HG03378 (cell line): ENCODE measurements around the gene FGF6.
"Not testable (repeated sequence)": the region's sequence is repeated elsewhere in the genome, so short reads cannot be mapped to it uniquely, and the experiment has no call there.

ENCODE experiments used
- ATAC-seq: cut with Tn5 transposase; IDR thresholded peaks from one replicate; pipeline ENCODE4 v1.9.1; 2021; ENCODE audit warnings: mild to moderate bottlenecking, moderate library complexity; ENCODE audit not compliant: unreplicated experiment

FGF6 gene

GRCh38 chr12:4445156-4446101, at the start of gene FGF6:
Gene FGF6 (minus strand): TSS chr12:4445815. CDS start chr12:4445570, 245 bp downstream.
- no peak for ATAC-seq

DNA sequence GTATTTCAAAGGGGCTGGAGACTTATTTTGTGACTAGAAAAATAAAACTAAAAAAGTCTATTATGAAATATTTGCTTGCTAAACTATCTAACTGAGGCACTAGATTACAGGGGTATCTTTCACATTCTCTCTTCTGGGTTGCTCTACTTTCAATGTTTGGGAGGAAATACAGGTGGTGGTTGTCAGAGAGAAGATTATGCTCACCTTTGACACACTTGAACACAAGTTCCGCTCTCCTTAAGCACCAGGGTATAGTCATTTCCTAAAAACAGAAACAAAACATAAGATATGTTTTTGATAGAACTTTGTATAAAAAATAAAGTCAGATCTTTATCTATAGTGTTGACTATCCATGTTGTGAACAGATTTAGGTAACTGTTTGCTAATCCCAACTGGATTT, 45.4 kb upstream of the FGF6 start:
- no peak for ATAC-seq

DNA sequence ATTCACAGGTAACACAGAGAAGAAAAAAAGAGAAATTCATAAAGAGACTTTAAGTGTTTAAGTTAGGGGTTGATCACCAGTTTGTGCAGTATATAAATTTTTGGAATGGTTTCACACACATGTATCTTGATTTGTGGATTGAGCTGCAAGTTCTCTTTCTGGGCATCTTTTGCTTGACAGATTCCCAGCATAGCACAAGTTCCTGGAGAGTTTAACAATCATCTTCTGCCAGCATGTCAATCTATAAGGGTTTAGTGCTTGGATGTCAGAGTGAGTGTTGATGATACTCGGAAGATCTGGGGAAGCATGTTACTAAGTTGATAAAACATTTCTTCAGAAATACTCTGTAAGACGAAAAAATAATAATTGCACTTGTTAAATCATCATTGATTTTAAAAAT, 43.9 kb upstream of the FGF6 start:
- no peak for ATAC-seq

- no peak for ATAC-seq
Measured at GRCh38 chr12:4486980-4487379, 41.4 kb upstream of the FGF6 start.

DNA sequence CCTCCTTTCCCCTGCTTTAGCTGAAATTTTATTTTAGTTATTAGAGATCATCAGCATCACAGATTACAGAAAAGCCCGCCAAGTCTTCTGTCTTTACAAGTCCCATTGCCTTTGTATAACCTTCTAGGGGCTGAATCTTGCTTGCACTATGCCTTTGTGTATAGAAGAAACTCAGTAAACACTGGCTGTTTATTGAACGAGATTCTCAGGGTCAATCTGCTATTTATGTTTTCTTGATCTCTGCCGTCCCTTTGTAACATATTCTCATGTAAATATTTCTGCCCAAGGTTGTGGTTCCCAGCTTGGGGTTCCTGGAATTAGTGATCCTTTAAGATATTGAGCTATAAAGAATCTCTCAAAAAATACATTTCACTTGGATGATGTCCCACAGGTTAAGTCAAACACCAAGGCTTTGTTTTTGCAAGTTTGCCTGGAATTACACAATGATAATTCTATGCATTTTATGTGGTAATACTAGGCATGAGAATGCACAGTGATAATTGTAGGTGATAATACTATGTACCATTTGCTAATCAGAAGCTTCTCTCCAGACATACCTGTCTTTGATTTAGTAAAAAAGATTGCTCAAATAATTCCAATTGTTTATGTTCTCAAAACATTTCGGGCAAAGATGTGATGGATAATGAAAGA, 40.6 kb upstream of the FGF6 start:
- no peak for ATAC-seq

DNA sequence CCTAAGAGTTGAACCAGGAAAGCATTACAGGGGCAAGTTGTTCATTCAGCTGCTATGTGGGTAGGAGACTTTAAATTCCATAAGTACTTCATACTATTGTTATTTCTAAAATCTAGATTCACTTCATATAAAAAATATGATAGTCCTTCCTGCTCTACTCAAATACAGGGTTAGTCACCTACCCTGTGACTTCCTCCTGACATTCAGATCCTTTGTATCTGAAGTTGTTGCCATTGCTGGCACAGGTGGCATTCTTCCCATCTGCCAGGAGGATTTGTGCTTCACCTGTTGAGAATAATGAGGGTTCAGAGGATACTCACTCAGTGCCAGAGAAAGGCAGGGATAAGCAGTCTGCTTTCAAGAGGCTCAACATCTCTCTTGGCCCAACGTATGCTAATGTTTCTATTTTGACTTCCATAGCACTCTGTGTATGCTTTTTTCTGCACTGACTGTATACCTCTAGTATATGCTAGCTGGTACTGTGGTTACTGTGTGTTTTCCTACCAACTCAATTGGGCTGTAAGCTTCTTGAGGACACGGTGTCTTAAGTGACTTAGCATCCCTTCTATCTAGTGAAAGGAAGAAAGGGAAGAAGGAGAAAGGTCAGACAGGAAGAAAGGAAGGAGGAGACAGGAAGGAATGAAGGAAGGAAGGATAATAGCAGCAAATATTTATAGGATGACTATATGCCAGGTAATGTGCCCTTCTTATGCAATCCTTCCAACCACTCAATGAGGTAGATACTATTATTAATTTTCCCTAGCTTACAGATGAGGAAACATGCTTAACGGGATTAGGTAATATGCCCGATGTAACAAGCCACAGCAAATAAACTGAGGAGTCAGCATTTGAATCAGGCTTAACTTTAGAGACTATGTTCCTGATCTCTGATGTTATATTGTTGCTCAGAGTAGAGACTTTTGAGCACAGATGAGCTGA, 38.5 kb upstream of the FGF6 start:
- no peak for ATAC-seq

DNA sequence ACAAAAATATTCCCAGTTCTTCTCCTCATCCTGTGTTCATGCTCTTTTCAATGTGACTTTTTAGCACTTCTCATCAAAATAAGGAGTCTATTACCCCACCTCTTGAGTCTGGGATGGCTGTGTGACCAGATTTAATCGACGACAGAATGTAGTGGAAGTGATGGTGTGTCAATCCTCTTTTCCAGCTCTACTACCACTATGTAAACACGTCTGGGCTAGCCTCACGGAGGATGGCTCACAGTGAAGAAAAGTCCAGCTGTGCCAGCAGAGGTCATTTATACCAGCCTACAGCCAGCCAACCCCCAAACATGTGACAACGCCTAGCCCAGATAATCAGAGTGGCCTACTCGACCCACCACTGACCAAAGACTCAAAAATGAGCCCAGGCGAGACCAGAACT, 37.3 kb upstream of the FGF6 start:
- no peak for ATAC-seq

DNA sequence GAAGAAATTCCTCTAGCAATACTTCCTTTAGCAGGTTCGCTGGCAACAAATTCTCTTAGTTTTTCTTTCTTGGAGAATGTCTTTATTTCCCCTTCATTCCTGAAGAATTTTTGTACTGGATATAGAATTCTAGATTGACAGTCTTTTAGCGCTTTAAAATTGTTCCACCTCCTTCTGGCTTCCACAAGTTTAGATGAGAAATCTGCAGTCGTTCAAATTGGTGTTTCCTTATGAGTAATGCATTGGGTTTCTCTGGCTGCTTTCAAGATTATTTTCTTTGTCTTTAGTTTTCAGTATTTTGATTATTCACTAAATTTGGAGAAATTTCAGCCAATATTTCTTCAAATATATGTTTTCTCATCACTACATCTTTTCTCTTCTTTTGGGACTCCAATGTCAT, 33.3 kb upstream of the FGF6 start:
- no peak for ATAC-seq

- no peak for ATAC-seq
Measured at GRCh38 chr12:4477129-4477528, 31.5 kb upstream of the FGF6 start.

DNA sequence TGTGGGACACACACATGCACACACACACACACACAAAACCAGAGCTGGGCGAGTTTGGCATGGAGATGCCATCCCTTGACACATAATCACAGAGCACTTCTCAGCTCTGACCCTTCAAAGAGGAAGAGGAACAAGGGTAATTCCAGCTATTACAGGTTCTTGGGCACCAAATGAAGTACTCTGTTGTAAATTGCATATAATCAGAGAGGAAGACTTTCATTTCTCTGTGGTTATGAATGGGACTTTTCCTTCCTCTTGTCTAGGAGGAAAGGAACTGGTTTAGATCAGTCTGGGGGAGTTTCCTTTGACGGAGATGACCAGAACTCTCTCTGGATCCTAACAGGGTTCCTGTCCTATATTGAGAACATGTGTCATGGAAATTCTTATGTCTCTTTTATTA, 26.4 kb upstream of the FGF6 start:
- ATAC-seq = no peak

- ATAC-seq = no peak
Measured at GRCh38 chr12:4471256-4471655, 25.6 kb upstream of the FGF6 start.

DNA sequence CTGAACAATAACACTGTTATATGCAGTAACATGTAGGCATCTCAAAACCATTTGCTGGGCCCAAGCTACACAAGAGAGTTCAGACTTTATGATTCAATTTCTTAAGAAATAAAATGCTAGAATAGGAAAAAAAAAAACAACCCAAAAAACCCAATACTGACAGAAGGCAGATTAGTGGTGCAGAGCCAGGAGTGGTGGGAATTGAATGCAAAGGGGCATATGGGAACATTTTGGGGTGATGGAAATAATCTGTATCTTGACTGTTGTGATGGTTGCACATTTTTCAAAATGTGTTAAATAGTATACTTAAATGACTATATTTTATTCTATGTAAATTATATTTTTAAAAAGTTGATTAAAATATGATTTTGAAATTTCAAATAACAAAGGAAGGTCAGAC, 23.4 kb upstream of the FGF6 start:
- ATAC-seq = no peak

GRCh38 chr12:4460761-4461160, 15.1 kb upstream of the FGF6 start:
- ATAC-seq = no peak

DNA sequence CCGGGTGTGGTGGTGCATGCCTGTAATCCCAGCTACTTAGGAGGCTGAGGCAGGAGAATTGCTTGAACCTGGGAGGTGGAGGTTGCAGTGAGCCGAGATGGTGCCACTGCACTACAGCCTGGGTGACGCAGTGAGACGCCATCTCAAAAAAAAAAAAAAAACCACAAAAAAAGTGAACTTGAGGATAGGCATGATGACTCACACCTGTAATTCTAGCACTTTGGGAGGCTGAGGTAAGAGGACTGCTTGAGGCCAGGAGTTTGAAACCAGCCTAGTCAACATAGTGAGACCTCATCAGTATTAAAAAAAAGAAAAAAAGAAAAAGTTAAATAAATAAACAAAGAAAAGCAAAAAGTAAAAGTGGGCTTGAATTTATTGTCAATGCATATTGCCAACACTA, 10.2 kb upstream of the FGF6 start:
- ATAC-seq = not testable (repeated sequence)

DNA sequence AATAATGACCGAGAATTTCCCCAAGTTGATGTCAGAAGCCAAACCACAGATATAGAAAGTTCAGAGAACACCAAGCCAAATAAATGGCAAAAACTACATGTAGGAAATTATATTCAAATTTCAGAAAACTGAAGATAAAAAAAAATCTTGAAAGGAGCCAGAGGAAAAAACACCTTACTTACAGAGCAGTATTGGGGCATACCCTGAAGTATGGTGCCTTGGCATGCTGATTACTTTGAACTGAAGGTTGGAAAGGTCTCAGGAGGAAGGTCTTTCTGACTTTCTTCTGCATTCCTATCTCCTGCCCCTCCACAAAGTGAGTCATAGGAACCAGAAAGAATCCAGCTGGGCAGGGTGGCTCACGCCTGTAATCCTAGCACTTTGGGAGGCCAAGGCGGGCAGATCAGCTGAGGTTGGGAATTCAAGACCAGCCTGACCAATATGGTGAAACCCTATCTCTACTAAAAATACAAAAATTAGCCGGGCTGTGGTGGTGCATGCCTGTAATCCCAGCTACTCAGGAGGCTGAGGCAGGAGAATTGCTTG, 8.8 kb upstream of the FGF6 start:
- no peak for ATAC-seq

GRCh38 chr12:4451694-4452093, 6.1 kb upstream of the FGF6 start:
- ATAC-seq = no peak

- no peak for ATAC-seq
Measured at GRCh38 chr12:4450551-4451112, 5.0 kb upstream of the FGF6 start.

DNA sequence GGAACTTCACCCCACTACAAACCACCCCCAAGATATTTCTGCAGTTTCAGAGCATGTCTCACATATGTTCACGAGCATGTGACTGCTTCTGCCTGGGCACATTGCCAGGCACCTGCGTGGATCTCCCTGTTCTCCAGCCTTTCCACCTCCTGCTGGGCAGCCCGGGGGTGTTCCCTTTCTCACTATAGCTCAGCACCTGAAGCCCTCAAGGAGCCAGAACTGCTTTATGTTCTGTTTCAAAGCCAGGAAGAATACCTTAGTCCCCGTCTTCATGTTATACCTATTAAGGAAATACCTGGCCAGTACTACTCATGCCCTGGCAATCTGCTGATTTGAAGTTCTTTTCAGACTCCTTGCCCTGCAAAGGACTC, 4.2 kb upstream of the FGF6 start:
- no peak for ATAC-seq

GRCh38 chr12:4448943-4449850, 3.6 kb upstream of the FGF6 start:
- no peak for ATAC-seq
